Stimulated activated CD8-positive, alpha-beta memory T cell treated with anti-CD3 and anti-CD28 coated beads, Interleukin-4, amount 100 ng/mL, for 1 hour (primary cell): ENCODE data around the gene LRRC51.
"Not testable (repeated sequence)": the region's sequence is repeated elsewhere in the genome, so short reads cannot be mapped to it uniquely, and the experiment has no call there.

Experiments
- DNase-seq, 2 donors: peaks; one replicate each; pipeline ENCODE4 v3.0.0-alpha.2; 2020; ENCODE audit warnings: low read depth in 2 of 2, low spot score in 1 of 2

LRRC51 gene

GRCh38 chr11:72138821-72139390 is 58.3 kb downstream of the LRRC51 start:
- DNase-seq, result no peak

GRCh38 chr11:72139500-72139899 is 58.9 kb downstream of the LRRC51 start:
- DNase-seq, result no peak

- DNase-seq, result no peak
These were observed 60.0 kb downstream of the LRRC51 start for GRCh38 chr11:72140661-72141060.

GRCh38 chr11:72141066-72141465 is 60.4 kb downstream of the LRRC51 start:
- no peak for DNase-seq

- DNase-seq, result not testable (repeated sequence)
These were observed 61.4 kb downstream of the LRRC51 start for GRCh38 chr11:72142086-72142485.

GRCh38 chr11:72142543-72142942 is 61.9 kb downstream of the LRRC51 start:
- DNase-seq, result not testable (repeated sequence)

DNA sequence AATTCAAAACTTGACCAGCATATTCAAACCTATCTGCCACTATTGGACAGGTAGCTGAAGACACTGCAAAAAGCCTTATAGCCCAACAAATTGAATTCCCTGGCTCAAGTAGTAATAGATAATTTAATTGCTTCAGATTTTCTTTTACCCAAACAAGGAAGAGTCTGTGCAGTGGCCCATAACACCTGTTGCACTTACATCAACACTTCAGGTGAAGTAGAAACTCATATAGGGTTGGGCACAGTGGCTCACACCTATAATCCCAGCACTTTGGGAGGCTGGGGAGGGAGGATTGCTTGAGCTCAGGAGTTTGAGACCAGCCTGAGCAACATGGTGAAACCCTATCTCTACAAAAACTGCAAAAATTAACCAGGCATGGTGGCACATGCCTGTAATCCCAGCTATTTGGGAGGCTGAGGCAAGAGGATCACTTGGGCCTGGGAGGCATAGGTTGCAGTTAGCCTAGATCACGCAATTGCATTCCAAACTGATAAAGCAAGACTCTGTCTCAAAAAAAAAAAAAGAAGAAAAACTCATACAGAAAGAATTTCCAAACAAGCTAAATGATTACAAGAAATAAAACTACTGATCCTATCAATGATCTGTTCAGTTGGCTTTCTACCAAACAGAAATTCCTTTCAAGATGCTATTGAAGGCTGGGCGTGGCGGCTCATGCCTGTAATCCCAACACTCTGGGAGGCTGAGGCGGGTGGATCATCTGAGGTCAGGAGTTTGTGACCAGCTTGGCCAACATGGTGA is 64.3 kb downstream of the LRRC51 start:
- DNase-seq, result no peak
